Measurements from ENCODE around the gene NCS1. TPM values are rescaled to one million over a fixed set of nuclear protein-coding genes. Genes with fewer than 3 reads are reported as not detected.
"Not testable (repeated sequence)": the region's sequence is repeated elsewhere in the genome, so short reads cannot be mapped to it uniquely, and the experiment has no call there.

The NCS1 gene
- total and polyA plus RNA-seq, 9 of the 15 experiments (the other 6 are each of a cell fraction or from before 2014, with no cell fraction given), result 0.28 to 27.0 (median 9.6) TPM

- no TSS peak for BruUV-seq (replicated peaks)
- in situ Hi-C loops (cut with MboI), result no loop called here
These were observed 104.8 kb downstream of the NCS1 start for GRCh38 chr9:130276955-130277354.

DNA sequence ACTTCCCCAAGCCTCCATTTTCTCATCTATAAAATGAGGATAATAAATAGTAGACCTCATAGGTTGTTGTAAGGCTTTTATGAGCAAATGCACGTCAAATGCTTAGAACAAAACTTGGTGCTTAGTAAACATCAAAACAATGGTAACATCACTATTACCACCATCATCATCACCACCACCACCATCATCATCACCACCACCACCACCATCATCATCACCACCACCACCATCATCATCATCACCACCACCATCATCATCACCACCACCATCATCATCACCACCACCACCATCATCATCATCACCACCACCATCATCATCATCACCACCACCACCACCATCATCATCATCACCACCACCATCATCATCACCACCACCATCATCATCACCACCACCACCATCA lies 105.3 kb downstream of the NCS1 start:
- 0% methylated on average over 1 of the region's 1 CpG for WGBS (ENCODE audit: insufficient coverage, low coverage, missing lambda C conversion rate)
- in situ Hi-C loops (cut with MboI); H2AFZ ChIP-seq (ENCODE audit: low read depth, low read length); H3K9ac ChIP-seq (ENCODE audit: insufficient read depth in 1 of 2, low read depth in 2 of 2, low read length in 2 of 2); H3K79me2 ChIP-seq (ENCODE audit: control insufficient read depth, insufficient read depth, low read length); H3K4me2 ChIP-seq (ENCODE audit: insufficient read depth, low read length); ATAC-seq; H3K9me3 ChIP-seq (replicated peaks; ENCODE audit: control insufficient read depth, insufficient read depth, low read depth, low read length); H4K20me1 ChIP-seq (replicated peaks; ENCODE audit: control insufficient read depth, insufficient read depth, low read length); DNase-seq (ENCODE audit: extremely low read depth in 1 of 4, low spot score in 3 of 4); H3K36me3 ChIP-seq (ENCODE audit: control insufficient read depth, insufficient read depth, low read length); BruUV-seq (replicated peaks); CTCF ChIA-PET (ENCODE audit: low intra/inter-chr PET ratio); H3K9me1 ChIP-seq (ENCODE audit: control insufficient read depth, insufficient read depth, low read length); intact Hi-C loops (cut with micrococcal nuclease); H3K4me3 ChIP-seq; H3K4me1 ChIP-seq (replicated peaks in 1 of 2; ENCODE audit: control insufficient read depth in 2 of 2, insufficient read depth in 2 of 2, low read length in 2 of 2); FAIRE-seq; H3K27ac ChIP-seq (ENCODE audit: extremely low read depth, low read depth, low read length): not testable (repeated sequence)
- peaks cover 10 to 54% of the 10 kb centered on the region in 2 experiments for H3K27me3 ChIP-seq (ENCODE audit: control insufficient read depth in 2 of 2, insufficient read depth in 2 of 2, low read length in 2 of 2)
- POLR2A ChIA-PET, result interaction anchor here (0.6 to 1.5 kb wide), 3 partner anchors 8 to 70 kb away, joined by 3 read pairs; partner anchors contain the start of gene HMCN2

More at GRCh38 chr9:130276955-130277354, 104.8 kb downstream of the NCS1 start:
- Histone ChIP-seq H3K9me3 (replicated peaks; ENCODE audit: control insufficient read depth, insufficient read depth, low read depth, low read length) (no peaks in the 10 kb centered on the region), H3K27ac (ENCODE audit: extremely low read depth, low read depth, low read length) (no peak overlapping the region), H3K27me3 (ENCODE audit: control insufficient read depth in 2 of 2, insufficient read depth in 2 of 2, low read length in 2 of 2) (peaks cover 6 to 48% of the 10 kb centered on the region in 2 experiments), H3K4me2 (ENCODE audit: insufficient read depth, low read length) (no peak overlapping the region), H3K36me3 (ENCODE audit: control insufficient read depth, insufficient read depth, low read length) (no peaks in the 10 kb centered on the region), H3K9me1 (ENCODE audit: control insufficient read depth, insufficient read depth, low read length) (no peaks in the 10 kb centered on the region), H3K4me3 (no peak overlapping the region), H2AFZ (ENCODE audit: low read depth, low read length) (no peak overlapping the region), H3K9ac (ENCODE audit: insufficient read depth in 1 of 2, low read depth in 2 of 2, low read length in 2 of 2) (no peak overlapping the region), H3K4me1 (replicated peaks in 1 of 2; ENCODE audit: control insufficient read depth in 2 of 2, insufficient read depth in 2 of 2, low read length in 2 of 2) (no peaks in the 10 kb centered on the region; a peak in 1 of 5 replicates), H4K20me1 (replicated peaks; ENCODE audit: control insufficient read depth, insufficient read depth, low read length) (no peaks in the 10 kb centered on the region), H3K79me2 (ENCODE audit: control insufficient read depth, insufficient read depth, low read length) (no peaks in the 10 kb centered on the region)
- intact Hi-C loops (cut with micrococcal nuclease), result no loop called here
- no peak for ATAC-seq
- ChIA-PET POLR2A (interaction anchor here (0.6 to 1.5 kb wide), 3 partner anchors 9 to 69 kb away, joined by 3 read pairs; partner anchors contain the start of gene HMCN2), CTCF (ENCODE audit: low intra/inter-chr PET ratio) (no interaction called here)
- WGBS (ENCODE audit: insufficient coverage, low coverage, missing lambda C conversion rate), result 8% methylated on average over 9 of the region's 11 CpGs
- no peak for DNase-seq (ENCODE audit: extremely low read depth in 1 of 4, low spot score in 3 of 4)
- TF ChIP-seq NFRKB (IDR thresholded peaks at IDR 0.05; ENCODE audit: low read depth), result no peak
- TF ChIP-seq ZNF274 (IDR thresholded peaks at IDR 0.05; ENCODE audit: borderline replicate concordance, low read depth, low read length), result no peak
- no peak for TF ChIP-seq ZNF583 (CRISPR knock-in tag; IDR thresholded peaks at IDR 0.05)
- no peak for TF ChIP-seq JUND (IDR thresholded peaks at IDR 0.05; ENCODE audit: borderline replicate concordance, low read depth, low read length)
- TF ChIP-seq JUND (tag; IDR thresholded peaks at IDR 0.05; ENCODE audit: borderline replicate concordance, low read depth, low read length), result no peak
- no peak for TF ChIP-seq MYBL2 (IDR thresholded peaks at IDR 0.05; ENCODE audit: low read depth)
- no peak for TF ChIP-seq MYBL2 (CRISPR knock-in tag; IDR thresholded peaks at IDR 0.05; ENCODE audit: borderline replicate concordance)
- no peak for FAIRE-seq

Measured in K562 (cell line).